Liver (tissue), 9 donors: ENCODE results near the gene CDH24. TPM values are rescaled to one million over a fixed set of nuclear protein-coding genes. Genes with fewer than 3 reads are reported as not detected.

ENCODE experiments used
- DNase-seq: peaks from one replicate; pipeline ENCODE4 v3.0.0-alpha.2; 2017; ENCODE audit warnings: low spot score
- H3K27ac ChIP-seq, 2 donors: one replicate each; pipeline ENCODE4 v1.7.0; 2013; ENCODE audit warnings: inconsistent platforms in 2 of 2, low read length in 2 of 2, control low read depth in 1 of 2, low read depth in 1 of 2, mild to moderate bottlenecking in 1 of 2
- H3K27me3 ChIP-seq, 4 donors: one replicate each; pipeline versions ENCODE4 v1.6.1 to v1.7.0; 2013; ENCODE audit warnings: low read length in 3 of 4, inconsistent platforms in 1 of 4, mild to moderate bottlenecking in 1 of 4, moderate library complexity in 1 of 4; ENCODE audit not compliant: control insufficient read depth in 4 of 4, insufficient read depth in 4 of 4
- H3K36me3 ChIP-seq, 4 donors: one replicate each; pipeline versions ENCODE4 v1.6.1 to v1.7.0; 2013; ENCODE audit warnings: low read length in 3 of 4, mild to moderate bottlenecking in 3 of 4, low read depth in 1 of 4, moderate library complexity in 1 of 4; ENCODE audit not compliant: control insufficient read depth in 4 of 4, insufficient read depth in 3 of 4
- H3K4me1 ChIP-seq, 4 donors: one replicate each; pipeline versions ENCODE4 v1.6.1 to v1.7.0; 2013; ENCODE audit warnings: low read length in 3 of 4, mild to moderate bottlenecking in 3 of 4, moderate library complexity in 1 of 4; ENCODE audit not compliant: control insufficient read depth in 4 of 4, insufficient read depth in 4 of 4
- H3K4me3 ChIP-seq, 3 donors: one replicate each; pipeline versions ENCODE4 v1.6.1 to v1.7.0; 2013; ENCODE audit warnings: low read length in 3 of 3, control low read depth in 1 of 3, low read depth in 1 of 3, mild to moderate bottlenecking in 1 of 3
- H3K9ac ChIP-seq, 2 donors: one replicate each; pipeline ENCODE4 v1.7.0; 2013; ENCODE audit warnings: low read length in 2 of 2, mild to moderate bottlenecking in 2 of 2, moderate library complexity in 2 of 2, control low read depth in 1 of 2, low read depth in 1 of 2
- H3K9me3 ChIP-seq, 4 donors: one replicate each; pipeline versions ENCODE4 v1.6.1 to v1.7.0; 2013; ENCODE audit warnings: low read length in 3 of 4; ENCODE audit not compliant: control insufficient read depth in 4 of 4
- FOXA1 ChIP-seq: IDR thresholded peaks from 2 replicates; pipeline ENCODE4 v1.6.1; 2016; ENCODE audit warnings: antibody characterized with exemption
- FOXA2 ChIP-seq: IDR thresholded peaks from 2 replicates; pipeline ENCODE4 v1.6.1; 2016; ENCODE audit warnings: antibody characterized with exemption
- GABPA ChIP-seq, 2 donors: IDR thresholded peaks in 1 of 2; conservative IDR thresholded peaks in 1 of 2; 2 replicates each; pipeline ENCODE4 v1.6.1; 2016; ENCODE audit warnings: antibody characterized with exemption in 2 of 2, mild to moderate bottlenecking in 1 of 2, moderate library complexity in 1 of 2
- HNF4A ChIP-seq, 2 donors: conservative IDR thresholded peaks; 2 replicates each; pipeline ENCODE4 v1.6.1; 2016; ENCODE audit warnings: antibody characterized with exemption in 2 of 2, mild to moderate bottlenecking in 2 of 2
- HNF4G ChIP-seq: IDR thresholded peaks from 2 replicates; pipeline ENCODE4 v1.6.1; 2016; ENCODE audit warnings: antibody characterized with exemption
- NR2F2 ChIP-seq: IDR thresholded peaks from 2 replicates; pipeline ENCODE4 v1.6.1; 2016; ENCODE audit warnings: antibody characterized with exemption
- RXRA ChIP-seq, 2 donors: IDR thresholded peaks; 2 replicates each; pipeline ENCODE4 v1.6.1; 2017 to 2018; ENCODE audit warnings: antibody characterized with exemption in 2 of 2, mild to moderate bottlenecking in 1 of 2
- SP1 ChIP-seq: IDR thresholded peaks from 2 replicates; pipeline ENCODE4 v1.6.1; 2018; ENCODE audit warnings: antibody characterized with exemption, mild to moderate bottlenecking
- TAF1 ChIP-seq: conservative IDR thresholded peaks from 2 replicates; pipeline ENCODE4 v1.6.1; 2016; ENCODE audit warnings: antibody characterized with exemption, mild to moderate bottlenecking
- YY1 ChIP-seq: IDR thresholded peaks from 2 replicates; pipeline ENCODE4 v1.6.1; 2016; ENCODE audit warnings: antibody characterized with exemption, mild to moderate bottlenecking
- WGBS: extraction: QIAGEN DNeasy Blood & Tissue Kit; methylation state at CpG from one replicate; pipeline ENCODE4 v1.1.7; 2013; 5-methylcytosine and 5-hydroxymethylcytosine counted together
- polyA plus RNA-seq, 2 donors: library from polyadenylated mRNA; stranded (reverse) in 1 of 2; unstranded in 1 of 2; fragments of 200-250 nt in 1 of 2; fragments of >200 nt in 1 of 2; fragmentation: Nextera tagmentation in 1 of 2; extraction: Ambion mirVana in 1 of 2; gene quantifications; one replicate each; pipeline versions ENCODE4 v1.2.1 to v1.2.3, GENCODE V29; 2013 to 2015
- total RNA-seq, 2 donors: library from RNA; depleted of rRNA; stranded (reverse); fragments of >200 nt; gene quantifications; one replicate each; pipeline ENCODE4 v1.2.3, GENCODE V29; 2014
- TF ChIP-seq, protein P1 (sequence below): IDR thresholded peaks from 2 replicates; pipeline ENCODE4 v1.6.1; 2016; ENCODE audit warnings: antibody characterized with exemption
- TF ChIP-seq, protein P2 (sequence below): IDR thresholded peaks from 2 replicates; pipeline ENCODE4 v1.6.1; 2016; ENCODE audit warnings: antibody characterized with exemption
- TF ChIP-seq, protein P3 (sequence below): IDR thresholded peaks from 2 replicates; pipeline ENCODE4 v1.6.1; 2016; ENCODE audit warnings: antibody characterized with exemption
- TF ChIP-seq, protein P4 (sequence below): IDR thresholded peaks from 2 replicates; pipeline ENCODE4 v1.6.1; 2016; ENCODE audit warnings: antibody characterized with exemption, mild to moderate bottlenecking
- TF ChIP-seq, protein P5 (sequence below): fragments of 150-350 bp; IDR thresholded peaks from 2 replicates; pipeline ENCODE4 v1.5.1; 2017; ENCODE audit warnings: improper control_type of control experiment, low read depth, low read length; ENCODE audit not compliant: missing input control
- donor health status: healthy.
- donor health status: healthy.
- donor health status: healthy.
- donor health status: healthy.
- donor health status: healthy.

Gene CDH24
- total and polyA plus RNA-seq, 4 donors, result 0.23 to 0.50 (median 0.38) TPM; not detected in 1

DNA sequence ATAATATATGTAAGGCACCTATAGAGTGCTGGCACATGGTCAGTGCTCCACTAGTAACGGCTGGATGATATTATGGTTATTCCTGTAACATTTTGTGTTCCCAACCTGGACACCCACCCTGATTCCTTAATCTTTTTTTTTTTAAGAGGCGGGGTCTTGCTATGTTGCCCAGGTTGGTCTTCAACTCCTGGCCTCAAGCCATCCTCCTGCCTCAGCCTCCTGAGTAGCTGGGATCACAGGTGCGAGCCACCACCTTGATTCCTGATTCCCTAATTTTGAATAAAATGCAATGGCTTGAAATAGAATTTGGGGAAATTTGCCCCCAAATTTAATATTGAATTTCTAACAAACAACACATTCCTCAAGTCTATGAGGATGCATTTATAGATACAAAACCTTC, 54.7 kb downstream of the CDH24 start:
- no peak for TF ChIP-seq RXRA (IDR thresholded peaks at IDR 0.05)
- TF ChIP-seq, protein P1, sequence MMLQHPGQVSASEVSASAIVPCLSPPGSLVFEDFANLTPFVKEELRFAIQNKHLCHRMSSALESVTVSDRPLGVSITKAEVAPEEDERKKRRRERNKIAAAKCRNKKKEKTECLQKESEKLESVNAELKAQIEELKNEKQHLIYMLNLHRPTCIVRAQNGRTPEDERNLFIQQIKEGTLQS, result no peak
- no peak for TF ChIP-seq TAF1
- TF ChIP-seq NR2F2, result no peak
- TF ChIP-seq HNF4A (conservative IDR thresholded peaks at IDR 0.05), result no peak
- TF ChIP-seq SP1, result no peak
- TF ChIP-seq HNF4G, result no peak
- TF ChIP-seq YY1, result no peak
- TF ChIP-seq, protein P2, sequence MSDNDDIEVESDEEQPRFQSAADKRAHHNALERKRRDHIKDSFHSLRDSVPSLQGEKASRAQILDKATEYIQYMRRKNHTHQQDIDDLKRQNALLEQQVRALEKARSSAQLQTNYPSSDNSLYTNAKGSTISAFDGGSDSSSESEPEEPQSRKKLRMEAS, result no peak
- TF ChIP-seq FOXA1, result no peak
- TF ChIP-seq GABPA (IDR thresholded peaks at IDR 0.05 in 1 of 2, conservative IDR thresholded peaks at IDR 0.05 in 1 of 2), result no peak
- TF ChIP-seq FOXA2, result no peak
- TF ChIP-seq, protein P3, sequence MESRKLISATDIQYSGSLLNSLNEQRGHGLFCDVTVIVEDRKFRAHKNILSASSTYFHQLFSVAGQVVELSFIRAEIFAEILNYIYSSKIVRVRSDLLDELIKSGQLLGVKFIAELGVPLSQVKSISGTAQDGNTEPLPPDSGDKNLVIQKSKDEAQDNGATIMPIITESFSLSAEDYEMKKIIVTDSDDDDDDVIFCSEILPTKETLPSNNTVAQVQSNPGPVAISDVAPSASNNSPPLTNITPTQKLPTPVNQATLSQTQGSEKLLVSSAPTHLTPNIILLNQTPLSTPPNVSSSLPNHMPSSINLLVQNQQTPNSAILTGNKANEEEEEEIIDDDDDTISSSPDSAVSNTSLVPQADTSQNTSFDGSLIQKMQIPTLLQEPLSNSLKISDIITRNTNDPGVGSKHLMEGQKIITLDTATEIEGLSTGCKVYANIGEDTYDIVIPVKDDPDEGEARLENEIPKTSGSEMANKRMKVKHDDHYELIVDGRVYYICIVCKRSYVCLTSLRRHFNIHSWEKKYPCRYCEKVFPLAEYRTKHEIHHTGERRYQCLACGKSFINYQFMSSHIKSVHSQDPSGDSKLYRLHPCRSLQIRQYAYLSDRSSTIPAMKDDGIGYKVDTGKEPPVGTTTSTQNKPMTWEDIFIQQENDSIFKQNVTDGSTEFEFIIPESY, result no peak
- TF ChIP-seq, protein P4, sequence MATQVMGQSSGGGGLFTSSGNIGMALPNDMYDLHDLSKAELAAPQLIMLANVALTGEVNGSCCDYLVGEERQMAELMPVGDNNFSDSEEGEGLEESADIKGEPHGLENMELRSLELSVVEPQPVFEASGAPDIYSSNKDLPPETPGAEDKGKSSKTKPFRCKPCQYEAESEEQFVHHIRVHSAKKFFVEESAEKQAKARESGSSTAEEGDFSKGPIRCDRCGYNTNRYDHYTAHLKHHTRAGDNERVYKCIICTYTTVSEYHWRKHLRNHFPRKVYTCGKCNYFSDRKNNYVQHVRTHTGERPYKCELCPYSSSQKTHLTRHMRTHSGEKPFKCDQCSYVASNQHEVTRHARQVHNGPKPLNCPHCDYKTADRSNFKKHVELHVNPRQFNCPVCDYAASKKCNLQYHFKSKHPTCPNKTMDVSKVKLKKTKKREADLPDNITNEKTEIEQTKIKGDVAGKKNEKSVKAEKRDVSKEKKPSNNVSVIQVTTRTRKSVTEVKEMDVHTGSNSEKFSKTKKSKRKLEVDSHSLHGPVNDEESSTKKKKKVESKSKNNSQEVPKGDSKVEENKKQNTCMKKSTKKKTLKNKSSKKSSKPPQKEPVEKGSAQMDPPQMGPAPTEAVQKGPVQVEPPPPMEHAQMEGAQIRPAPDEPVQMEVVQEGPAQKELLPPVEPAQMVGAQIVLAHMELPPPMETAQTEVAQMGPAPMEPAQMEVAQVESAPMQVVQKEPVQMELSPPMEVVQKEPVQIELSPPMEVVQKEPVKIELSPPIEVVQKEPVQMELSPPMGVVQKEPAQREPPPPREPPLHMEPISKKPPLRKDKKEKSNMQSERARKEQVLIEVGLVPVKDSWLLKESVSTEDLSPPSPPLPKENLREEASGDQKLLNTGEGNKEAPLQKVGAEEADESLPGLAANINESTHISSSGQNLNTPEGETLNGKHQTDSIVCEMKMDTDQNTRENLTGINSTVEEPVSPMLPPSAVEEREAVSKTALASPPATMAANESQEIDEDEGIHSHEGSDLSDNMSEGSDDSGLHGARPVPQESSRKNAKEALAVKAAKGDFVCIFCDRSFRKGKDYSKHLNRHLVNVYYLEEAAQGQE, result no peak
- TF ChIP-seq, protein P5, sequence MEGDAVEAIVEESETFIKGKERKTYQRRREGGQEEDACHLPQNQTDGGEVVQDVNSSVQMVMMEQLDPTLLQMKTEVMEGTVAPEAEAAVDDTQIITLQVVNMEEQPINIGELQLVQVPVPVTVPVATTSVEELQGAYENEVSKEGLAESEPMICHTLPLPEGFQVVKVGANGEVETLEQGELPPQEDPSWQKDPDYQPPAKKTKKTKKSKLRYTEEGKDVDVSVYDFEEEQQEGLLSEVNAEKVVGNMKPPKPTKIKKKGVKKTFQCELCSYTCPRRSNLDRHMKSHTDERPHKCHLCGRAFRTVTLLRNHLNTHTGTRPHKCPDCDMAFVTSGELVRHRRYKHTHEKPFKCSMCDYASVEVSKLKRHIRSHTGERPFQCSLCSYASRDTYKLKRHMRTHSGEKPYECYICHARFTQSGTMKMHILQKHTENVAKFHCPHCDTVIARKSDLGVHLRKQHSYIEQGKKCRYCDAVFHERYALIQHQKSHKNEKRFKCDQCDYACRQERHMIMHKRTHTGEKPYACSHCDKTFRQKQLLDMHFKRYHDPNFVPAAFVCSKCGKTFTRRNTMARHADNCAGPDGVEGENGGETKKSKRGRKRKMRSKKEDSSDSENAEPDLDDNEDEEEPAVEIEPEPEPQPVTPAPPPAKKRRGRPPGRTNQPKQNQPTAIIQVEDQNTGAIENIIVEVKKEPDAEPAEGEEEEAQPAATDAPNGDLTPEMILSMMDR, result no peak
- WGBS, result 98% methylated on average over 3 of the region's 3 CpGs

DNA sequence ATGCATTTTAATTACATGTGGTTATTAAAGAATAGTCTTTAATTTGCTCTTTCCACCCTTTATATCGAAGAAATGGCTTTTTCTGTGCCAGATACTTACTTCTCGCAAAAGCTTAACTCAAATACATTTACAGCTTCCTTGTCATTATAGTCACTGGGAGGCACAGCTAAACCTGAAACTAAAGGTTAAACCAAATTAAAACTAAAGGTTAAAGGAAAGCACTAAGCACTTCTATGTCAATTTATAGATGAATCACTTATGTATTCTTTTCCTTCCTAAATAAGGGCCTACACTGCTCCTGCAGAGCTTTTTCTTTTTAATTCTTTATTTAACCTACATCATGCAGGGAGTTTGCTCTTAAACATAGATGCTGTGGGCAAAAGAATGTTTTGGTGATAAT, 56.5 kb downstream of the CDH24 start:
- Histone ChIP-seq H3K4me3 (no peak overlapping the region), H3K36me3 (no peaks in the 10 kb centered on the region), H3K9ac (no peak overlapping the region), H3K27ac (no peak overlapping the region), H3K9me3 (no peaks in the 10 kb centered on the region), H3K27me3 (no peaks in the 10 kb centered on the region), H3K4me1 (peaks cover 0 to 1% (median under 1%) of the 10 kb centered on the region in 4 donors)
- no peak for TF ChIP-seq NR2F2
- no peak for DNase-seq
- 92% methylated on average over 2 of the region's 2 CpGs for WGBS

More for the DNA sequence above, 54.7 kb downstream of the CDH24 start:
- DNase-seq, result no peak
- Histone ChIP-seq H3K27me3 (no peaks in the 10 kb centered on the region), H3K4me1 (peaks cover 3 to 11% (median 4%) of the 10 kb centered on the region in 4 donors), H3K36me3 (no peaks in the 10 kb centered on the region), H3K9ac (no peak overlapping the region), H3K4me3 (no peak overlapping the region), H3K9me3 (no peaks in the 10 kb centered on the region), H3K27ac (no peak overlapping the region)
